Suppressor macrophage (primary cell): ENCODE data around the gene ZNF74.
"Not testable (repeated sequence)": the region's sequence is repeated elsewhere in the genome, so short reads cannot be mapped to it uniquely, and the experiment has no call there.

Experiments
- DNase-seq, 4 experiments: peaks; one replicate each; pipeline ENCODE4 v3.0.0-alpha.2; 2020 to 2022

ZNF74 gene

GRCh38 chr22:20376281-20376680 is 17.7 kb upstream of the ZNF74 start:
- not testable (repeated sequence) for DNase-seq

GRCh38 chr22:20376983-20377382 is 17.0 kb upstream of the ZNF74 start:
- not testable (repeated sequence) for DNase-seq

GRCh38 chr22:20378110-20378509 is 15.8 kb upstream of the ZNF74 start:
- no peak for DNase-seq

- not testable (repeated sequence) for DNase-seq
These were observed 15.3 kb upstream of the ZNF74 start for GRCh38 chr22:20378684-20379083.

- DNase-seq, result no peak
These were observed 13.5 kb upstream of the ZNF74 start for GRCh38 chr22:20380486-20380885.

- DNase-seq, result no peak
These were observed 10.4 kb upstream of the ZNF74 start for GRCh38 chr22:20383538-20383937.

GRCh38 chr22:20384171-20384570 is 9.8 kb upstream of the ZNF74 start:
- no peak for DNase-seq

GRCh38 chr22:20384865-20385264 is 9.1 kb upstream of the ZNF74 start:
- no peak for DNase-seq

- peak in 2 of 4 experiments; percentile 34 to 41 for DNase-seq
These were observed 7.6 kb upstream of the ZNF74 start for GRCh38 chr22:20386336-20386735.

GRCh38 chr22:20386972-20387371 is 7.0 kb upstream of the ZNF74 start:
- no peak for DNase-seq

- no peak for DNase-seq
These were observed 5.8 kb upstream of the ZNF74 start for GRCh38 chr22:20388200-20388599.

GRCh38 chr22:20389288-20389687 is 4.7 kb upstream of the ZNF74 start:
- no peak for DNase-seq

- DNase-seq, result no peak
These were observed 3.5 kb upstream of the ZNF74 start for GRCh38 chr22:20390394-20390907.

GRCh38 chr22:20391222-20391621 is 2.7 kb upstream of the ZNF74 start:
- DNase-seq, result no peak

- DNase-seq, result not testable (repeated sequence)
These were observed 1.5 kb upstream of the ZNF74 start for GRCh38 chr22:20392365-20392881.

GRCh38 chr22:20392983-20393704 is 807 bp upstream of the ZNF74 start:
- peak in 1 of 4 experiments; percentile 8 for DNase-seq

GRCh38 chr22:20395181-20395906 is 1.4 kb downstream of the ZNF74 start:
- no peak for DNase-seq

- peak in 3 of 4 experiments; percentile 12 to 28 (median 19) for DNase-seq
These were observed 1.9 kb downstream of the ZNF74 start for GRCh38 chr22:20395907-20396287.

GRCh38 chr22:20396639-20397038 is 2.7 kb downstream of the ZNF74 start:
- no peak for DNase-seq

GRCh38 chr22:20397498-20397897 is 3.5 kb downstream of the ZNF74 start:
- no peak for DNase-seq

- DNase-seq, result no peak
These were observed 4.5 kb downstream of the ZNF74 start for GRCh38 chr22:20398420-20398819.

- DNase-seq, result no peak
These were observed 6.1 kb downstream of the ZNF74 start for GRCh38 chr22:20399866-20400605.
